Esophagus (tissue), 2 donors: ENCODE results near the gene MCM5. TPM values are rescaled to one million over a fixed set of nuclear protein-coding genes. Genes with fewer than 3 reads are reported as not detected.

Experiments
- H3K27ac ChIP-seq, 2 donors: one replicate each; pipeline ENCODE4 v1.5.1; 2013; ENCODE audit warnings: low read depth in 2 of 2, mild to moderate bottlenecking in 2 of 2, inconsistent platforms in 1 of 2, low read length in 1 of 2, moderate library complexity in 1 of 2
- H3K27me3 ChIP-seq, 2 donors: one replicate each; pipeline ENCODE4 v1.6.1; 2013; ENCODE audit warnings: low read length in 2 of 2, control low read depth in 1 of 2, mild to moderate bottlenecking in 1 of 2; ENCODE audit not compliant: insufficient read depth in 2 of 2, control insufficient read depth in 1 of 2
- H3K36me3 ChIP-seq, 2 donors: one replicate each; pipeline ENCODE4 v1.6.1; 2013; ENCODE audit warnings: low read length in 1 of 2; ENCODE audit not compliant: control insufficient read depth in 2 of 2, insufficient read depth in 2 of 2
- H3K4me1 ChIP-seq, 2 donors: one replicate each; pipeline ENCODE4 v1.6.1; 2013; ENCODE audit warnings: low read length in 1 of 2; ENCODE audit not compliant: control insufficient read depth in 2 of 2, insufficient read depth in 2 of 2
- H3K4me3 ChIP-seq, 2 donors: one replicate each; pipeline ENCODE4 v1.5.1; 2013; ENCODE audit warnings: low read length in 2 of 2, mild to moderate bottlenecking in 2 of 2, low read depth in 1 of 2, moderate library complexity in 1 of 2
- H3K9me3 ChIP-seq, 2 donors: one replicate each; pipeline ENCODE4 v1.6.1; 2013; ENCODE audit warnings: mild to moderate bottlenecking in 2 of 2, low read depth in 1 of 2, low read length in 1 of 2, moderate library complexity in 1 of 2; ENCODE audit not compliant: control insufficient read depth in 2 of 2, insufficient read depth in 1 of 2
- WGBS, 2 donors: extraction: QIAGEN DNeasy Blood & Tissue Kit; methylation state at CpG; one replicate each; pipeline ENCODE4 v1.1.7; 2013; 5-methylcytosine and 5-hydroxymethylcytosine counted together
- polyA plus RNA-seq, 2 donors: library from polyadenylated mRNA; stranded (reverse); fragments of 200-250 nt; gene quantifications; one replicate each; pipeline ENCODE4 v1.2.3, GENCODE V29; 2013
- donor health status: healthy with polysubstance abuse.
- donor health status: Bipolar disorder and iron deficiency.

The MCM5 gene
- polyA plus RNA-seq, 2 donors, result 21.4 to 33.8 TPM

- no peaks in the 10 kb centered on the region for H3K4me1 ChIP-seq
- no peaks in the 10 kb centered on the region for H3K27me3 ChIP-seq
- H3K4me3 ChIP-seq, result no peak overlapping the region
- H3K27ac ChIP-seq, result no peak overlapping the region
- H3K9me3 ChIP-seq, result no peaks in the 10 kb centered on the region
- peaks cover 22 to 32% of the 10 kb centered on the region in 2 donors for H3K36me3 ChIP-seq
- WGBS, 2 donors, result 86 to 88% methylated on average over 7 of the region's 7 CpGs
Measured at GRCh38 chr22:35425546-35425945, 25.6 kb downstream of the MCM5 start.

GRCh38 chr22:35425971-35426800 is 26.2 kb downstream of the MCM5 start:
- Histone ChIP-seq H3K27ac (no peak overlapping the region), H3K4me1 (no peaks in the 10 kb centered on the region), H3K27me3 (no peaks in the 10 kb centered on the region), H3K4me3 (no peak overlapping the region), H3K9me3 (no peaks in the 10 kb centered on the region), H3K36me3 (peaks cover 22 to 31% of the 10 kb centered on the region in 2 donors)
- 77 to 80% methylated on average over 10 to 11 of the region's 11 CpGs for WGBS, 2 donors

GRCh38 chr22:35426801-35427140 is 26.8 kb downstream of the MCM5 start:
- Histone ChIP-seq H3K4me1 (peaks cover 0 to 2% of the 10 kb centered on the region in 2 donors), H3K36me3 (peaks cover 19 to 25% of the 10 kb centered on the region in 2 donors)
- WGBS, 2 donors, result 81 to 83% methylated on average over 5 of the region's 5 CpGs

GRCh38 chr22:35430897-35431322 is 31.0 kb downstream of the MCM5 start:
- Histone ChIP-seq H3K27me3 (no peaks in the 10 kb centered on the region), H3K4me3 (no peak overlapping the region), H3K4me1 (peaks cover 0 to 2% of the 10 kb centered on the region in 2 donors), H3K9me3 (peaks cover 0 to 9% of the 10 kb centered on the region in 2 donors), H3K27ac (peak overlapping the region in 1 of 2 donors; percentile 61), H3K36me3 (no peaks in the 10 kb centered on the region)
- 10 to 22% methylated on average over 14 of the region's 14 CpGs for WGBS, 2 donors

More at GRCh38 chr22:35426801-35427140, 26.8 kb downstream of the MCM5 start:
- Histone ChIP-seq H3K27ac (no peak overlapping the region), H3K9me3 (no peaks in the 10 kb centered on the region), H3K27me3 (no peaks in the 10 kb centered on the region), H3K4me3 (no peak overlapping the region)

- no peak overlapping the region for H3K27ac ChIP-seq
- no peak overlapping the region for H3K4me3 ChIP-seq
- H3K9me3 ChIP-seq, result peaks cover 0 to 9% of the 10 kb centered on the region in 2 donors
- WGBS, 2 donors, result 85% methylated on average over 12 of the region's 12 CpGs
- H3K4me1 ChIP-seq, result peaks cover 0 to 2% of the 10 kb centered on the region in 2 donors
- no peaks in the 10 kb centered on the region for H3K27me3 ChIP-seq
- no peaks in the 10 kb centered on the region for H3K36me3 ChIP-seq
Measured at GRCh38 chr22:35431483-35432227, 31.7 kb downstream of the MCM5 start.

GRCh38 chr22:35432228-35432905 is 32.4 kb downstream of the MCM5 start:
- H3K27me3 ChIP-seq, result no peaks in the 10 kb centered on the region
- WGBS, 2 donors, result 95% methylated on average over 13 of the region's 13 CpGs
- H3K9me3 ChIP-seq, result peaks cover 0 to 9% of the 10 kb centered on the region in 2 donors
- H3K4me1 ChIP-seq, result peaks cover 0 to 2% of the 10 kb centered on the region in 2 donors
- H3K4me3 ChIP-seq, result no peak overlapping the region
- H3K27ac ChIP-seq, result no peak overlapping the region
- no peaks in the 10 kb centered on the region for H3K36me3 ChIP-seq

GRCh38 chr22:35434061-35434710 is 34.2 kb downstream of the MCM5 start:
- H3K4me1 ChIP-seq, result peaks cover 0 to 2% of the 10 kb centered on the region in 2 donors
- peaks cover 0 to 9% of the 10 kb centered on the region in 2 donors for H3K9me3 ChIP-seq
- no peaks in the 10 kb centered on the region for H3K27me3 ChIP-seq
- H3K36me3 ChIP-seq, result no peaks in the 10 kb centered on the region
- 96 to 97% methylated on average over 5 of the region's 5 CpGs for WGBS, 2 donors
- H3K27ac ChIP-seq, result no peak overlapping the region
- no peak overlapping the region for H3K4me3 ChIP-seq

GRCh38 chr22:35435201-35435740 is 35.3 kb downstream of the MCM5 start:
- H3K27me3 ChIP-seq, result no peaks in the 10 kb centered on the region
- WGBS, 2 donors, result 80 to 85% methylated on average over 8 of the region's 8 CpGs
- H3K27ac ChIP-seq, result no peak overlapping the region
- H3K4me1 ChIP-seq, result peaks cover 0 to 2% of the 10 kb centered on the region in 2 donors
- no peak overlapping the region for H3K4me3 ChIP-seq
- peaks cover 0 to 9% of the 10 kb centered on the region in 2 donors for H3K9me3 ChIP-seq
- H3K36me3 ChIP-seq, result no peaks in the 10 kb centered on the region

- WGBS, 2 donors, result 74 to 81% methylated on average over 5 of the region's 5 CpGs
- peaks cover 0 to 2% of the 10 kb centered on the region in 2 donors for H3K4me1 ChIP-seq
- no peaks in the 10 kb centered on the region for H3K27me3 ChIP-seq
- H3K9me3 ChIP-seq, result peaks cover 0 to 9% of the 10 kb centered on the region in 2 donors
- H3K36me3 ChIP-seq, result no peaks in the 10 kb centered on the region
- H3K27ac ChIP-seq, result no peak overlapping the region
- H3K4me3 ChIP-seq, result no peak overlapping the region
Measured at GRCh38 chr22:35436421-35436820, 36.5 kb downstream of the MCM5 start.
